Head of caudate nucleus (tissue), 42 donors: ENCODE results near the gene NENF.
"Not testable (repeated sequence)": the region's sequence is repeated elsewhere in the genome, so short reads cannot be mapped to it uniquely, and the experiment has no call there.

Source experiments
- DNase-seq, 42 donors: peaks; one replicate each; pipeline versions ENCODE4 v3.0.0 to v3.0.0-alpha.2; 2020 to 2021; ENCODE audit warnings: mixed read lengths in 7 of 42
- intact Hi-C: fragments of 100-400 bp; cut with DNase I; formaldehyde crosslinking; loops from one replicate; pipeline ENCODE4 v1.15.0; 2022

NENF gene

DNA sequence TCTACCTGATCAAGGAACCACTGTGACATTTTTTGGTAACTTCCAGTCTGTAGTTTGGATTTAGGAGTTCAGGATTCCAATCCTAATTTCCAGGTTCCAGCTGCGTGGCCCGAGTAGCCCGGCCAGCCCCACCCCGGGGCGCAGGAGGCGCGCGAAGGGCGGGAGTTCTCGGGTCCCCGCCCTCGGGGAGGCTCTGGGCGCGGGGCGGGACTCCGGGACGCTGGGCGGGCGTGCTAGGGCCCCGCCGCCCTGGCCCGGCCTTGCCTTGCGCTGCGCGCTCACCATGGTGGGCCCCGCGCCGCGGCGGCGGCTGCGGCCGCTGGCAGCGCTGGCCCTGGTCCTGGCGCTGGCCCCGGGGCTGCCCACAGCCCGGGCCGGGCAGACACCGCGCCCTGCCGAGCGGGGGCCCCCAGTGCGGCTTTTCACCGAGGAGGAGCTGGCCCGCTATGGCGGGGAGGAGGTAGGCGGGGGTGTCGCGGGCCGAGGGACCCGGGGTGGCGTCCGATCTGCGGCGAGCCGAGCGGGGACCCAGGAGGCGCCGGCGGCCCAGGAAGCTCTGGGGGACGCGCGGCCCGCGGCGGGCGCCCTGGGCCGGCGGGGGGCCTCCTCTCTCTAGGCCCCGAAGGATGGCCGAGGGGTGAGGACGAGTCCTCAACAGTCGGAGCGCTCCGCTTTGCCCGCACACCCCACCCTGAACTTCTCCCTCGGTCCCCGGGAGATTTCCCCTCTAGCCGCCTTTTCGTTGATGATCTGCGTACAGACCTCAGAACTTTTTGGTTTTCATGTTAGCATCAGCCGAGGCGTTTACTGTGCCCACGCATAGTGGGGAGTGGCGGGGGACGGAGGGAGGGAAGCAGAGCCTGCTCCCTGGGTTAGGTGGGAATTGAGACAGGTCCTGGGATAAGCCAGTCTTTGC, at the start of gene NENF:
Gene NENF (plus strand): TSS at position 260 of the 916 bp plus-strand sequence. CDS start 24 bp downstream, at position 284.
- intact Hi-C loops, result loop anchor here (2.0 to 5.0 kb wide), 2 partner anchors 18 to 66 kb away; partner anchors contain the start of gene PACC1
- peak; percentile 53 to 94 (median 88) for DNase-seq

GRCh38 chr1:212386029-212386428, 46.7 kb upstream of the NENF start:
- DNase-seq, result no peak
- intact Hi-C loops, result no loop called here

DNA sequence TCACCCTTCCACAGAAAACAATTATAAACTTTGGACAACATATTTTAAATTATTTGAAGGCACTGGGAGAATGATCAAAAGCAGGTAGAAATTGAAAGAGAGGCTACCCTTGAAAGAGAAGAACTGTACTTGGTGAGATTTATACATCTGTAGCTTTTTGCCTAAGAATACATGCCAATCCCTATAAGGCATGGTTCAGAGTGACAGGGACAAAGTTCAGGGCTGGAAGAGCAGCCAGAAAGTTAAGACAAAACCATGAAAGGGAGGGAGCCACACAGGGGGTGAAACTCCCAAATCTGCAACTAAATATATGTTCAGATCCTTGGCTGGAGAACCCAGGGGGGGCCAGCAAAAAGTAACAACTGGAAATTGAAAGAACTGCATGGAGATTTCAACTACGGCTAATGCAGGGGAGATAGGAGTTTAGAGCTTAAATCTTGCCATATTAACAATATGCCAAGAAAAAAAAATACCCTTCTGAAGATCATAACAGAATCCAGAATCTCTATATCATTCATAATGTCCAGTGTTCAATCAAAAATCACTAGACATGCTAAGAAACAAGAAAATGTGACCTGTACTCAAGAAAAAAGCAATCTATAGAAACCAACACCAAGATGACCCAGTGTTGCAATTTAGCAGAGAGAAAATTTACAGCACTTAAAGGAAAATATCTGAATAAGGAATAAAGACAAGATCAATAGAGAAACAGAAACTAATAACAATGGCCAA, 43.6 kb upstream of the NENF start:
- intact Hi-C loops, result no loop called here
- DNase-seq, result no peak

- DNase-seq, intact Hi-C loops: not testable (repeated sequence)
Observed at GRCh38 chr1:212395678-212396437, 36.9 kb upstream of the NENF start.

DNA sequence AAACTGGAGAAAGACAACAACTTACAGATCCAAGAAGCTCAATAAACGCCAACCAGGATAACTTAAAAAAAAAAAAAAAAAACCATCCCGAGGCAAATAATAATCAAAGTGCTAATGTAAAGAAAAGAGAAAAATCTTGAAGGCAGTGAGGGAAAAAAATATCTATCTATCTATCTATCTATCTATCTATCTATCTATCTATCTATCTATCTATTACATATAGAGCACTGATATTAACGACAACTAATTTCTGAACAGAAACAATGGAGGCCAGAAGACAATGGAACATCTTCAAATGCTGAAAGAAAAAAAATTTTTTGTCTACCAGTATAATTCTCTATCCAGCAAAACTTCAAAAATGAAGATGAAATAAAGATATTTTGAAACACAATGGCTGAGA, 36.1 kb upstream of the NENF start:
- DNase-seq, result no peak
- intact Hi-C loops, result no loop called here

- intact Hi-C loops, result no loop called here
- DNase-seq, result no peak
Observed at GRCh38 chr1:212397171-212397570, 35.5 kb upstream of the NENF start.

DNA sequence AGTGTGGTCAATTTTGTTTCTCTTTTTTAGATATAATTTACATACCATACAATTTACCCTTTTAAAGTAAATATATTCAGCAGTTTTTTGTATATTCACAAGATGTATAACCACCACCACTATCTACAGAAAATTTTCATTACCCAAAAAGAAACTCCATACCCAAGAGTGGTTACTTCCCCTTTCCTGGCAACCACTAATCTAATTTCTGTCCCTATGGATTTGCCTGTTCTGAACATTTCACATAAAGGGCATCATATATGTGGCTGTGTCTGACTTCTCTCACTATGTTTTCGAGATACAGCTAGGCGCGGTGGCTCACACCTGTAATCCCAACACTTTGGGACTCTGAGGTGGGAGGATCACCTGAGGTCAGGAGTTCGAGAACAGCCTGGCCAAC, 31.7 kb upstream of the NENF start:
- intact Hi-C loops, result no loop called here
- DNase-seq, result no peak

- intact Hi-C loops, result no loop called here
- DNase-seq, result no peak
Observed at GRCh38 chr1:212401838-212402582, 30.7 kb upstream of the NENF start.

DNA sequence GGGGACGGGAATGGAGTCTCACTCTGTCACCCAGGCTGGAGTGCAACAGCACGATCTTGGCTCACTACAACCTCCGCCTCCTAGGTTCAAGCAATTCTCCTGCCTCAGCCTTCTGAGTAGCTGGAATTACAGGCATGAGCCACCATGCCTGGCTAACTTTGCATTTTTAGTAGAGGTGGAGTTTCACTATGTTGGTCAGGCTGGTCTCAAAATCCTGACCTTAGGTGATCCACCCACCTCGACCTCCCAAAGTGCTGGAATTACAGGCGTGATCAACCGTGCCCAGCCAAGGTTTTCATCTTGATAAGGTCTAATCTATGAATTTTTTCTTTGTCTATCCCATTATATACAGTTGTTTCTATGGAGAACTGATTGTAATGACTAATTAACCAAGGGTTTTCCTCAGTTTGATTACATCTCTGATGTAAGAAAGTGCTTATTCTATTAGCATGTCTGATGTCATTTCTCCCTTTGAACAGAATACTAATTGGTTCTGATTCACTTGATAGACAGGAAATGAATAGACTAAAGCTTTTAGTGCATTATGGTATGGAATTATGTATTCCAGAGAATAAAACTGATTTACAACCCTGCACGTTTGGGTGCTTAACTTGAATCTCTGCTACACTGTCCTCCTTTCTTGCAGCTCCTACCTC, 29.9 kb upstream of the NENF start:
- intact Hi-C loops, result no loop called here
- DNase-seq, result no peak

DNA sequence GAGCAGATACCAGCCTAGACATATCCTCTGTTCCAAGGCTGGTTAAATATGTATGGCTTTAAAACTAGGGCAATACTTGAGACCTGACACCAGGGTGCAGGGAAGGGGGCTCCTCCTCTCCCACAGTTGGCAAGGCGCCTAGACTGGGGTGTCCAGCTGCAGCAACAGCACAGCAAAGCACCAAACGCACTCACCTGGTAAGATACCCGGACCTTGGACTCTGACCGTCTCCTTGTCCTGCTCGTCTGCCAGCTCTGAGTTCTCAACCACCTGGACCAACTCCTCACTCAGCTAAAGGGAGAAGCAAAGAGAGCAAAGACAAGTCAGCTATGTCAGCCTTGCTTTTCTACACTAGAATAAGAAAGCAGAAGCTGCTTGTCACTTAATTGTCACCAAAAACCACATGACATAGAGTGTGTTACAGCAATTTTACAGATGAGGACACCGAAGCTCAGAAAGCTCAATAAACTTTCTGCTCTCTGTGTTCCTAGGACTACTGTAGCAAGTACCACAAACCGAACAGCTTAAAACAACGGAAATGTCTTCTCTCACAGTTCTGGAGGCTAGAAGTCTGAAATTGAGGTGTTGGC, 22.4 kb upstream of the NENF start:
- no peak for DNase-seq
- intact Hi-C loops, result no loop called here

- DNase-seq, result no peak
- intact Hi-C loops, result no loop called here
Observed at GRCh38 chr1:212412374-212412773, 20.3 kb upstream of the NENF start.

- intact Hi-C loops, result loop anchor here (2.0 kb wide), 1 partner anchor 19 kb away; the partner anchor contains the start of gene NENF
- DNase-seq, result peak in 1 of 42 donors; percentile 38
Observed at GRCh38 chr1:212413902-212414327, 18.8 kb upstream of the NENF start.

DNA sequence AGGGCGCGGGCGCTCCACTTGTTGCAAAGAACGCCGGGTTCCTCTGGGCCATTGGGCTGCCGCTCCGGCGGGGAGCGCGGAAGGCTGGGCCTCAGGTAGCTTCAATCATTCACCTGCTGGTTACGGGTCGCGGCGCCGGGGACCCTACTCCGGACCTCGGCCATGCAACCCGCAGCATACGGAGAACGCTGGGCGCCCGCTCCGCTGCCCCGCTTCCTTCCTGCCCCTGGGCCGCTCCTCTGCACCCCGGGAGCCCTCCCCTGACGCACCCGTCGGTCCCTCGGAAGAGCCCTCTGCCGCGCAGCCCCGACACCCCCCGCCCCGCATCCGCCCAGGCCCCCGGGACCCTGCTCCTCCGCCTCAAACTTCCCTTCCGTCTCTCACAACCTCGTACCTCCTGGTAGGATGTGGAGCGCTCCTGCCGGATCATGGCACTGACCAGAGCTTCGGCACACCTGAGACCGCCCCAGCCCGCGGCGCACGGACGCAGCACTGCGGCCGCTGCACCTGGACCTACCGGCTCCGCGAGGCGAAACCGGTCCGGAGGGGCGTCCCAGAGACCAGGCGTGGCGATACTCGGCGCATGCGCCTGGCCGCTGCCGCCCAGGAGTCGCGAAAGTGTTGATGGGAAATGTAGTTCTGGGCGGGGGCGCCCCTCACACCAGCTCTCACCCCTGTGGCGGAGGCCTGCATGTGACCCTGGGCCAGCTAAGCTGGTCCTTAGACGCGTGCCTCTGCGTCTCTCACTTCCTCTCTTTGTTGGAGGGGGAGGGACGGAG, 18.2 kb upstream of the NENF start, which contains the start of gene PACC1:
Gene PACC1 (minus strand): TSS at position 559 of the 779 bp plus-strand sequence. CDS start 129 bp downstream, at position 430.
- peak; percentile 85 to 96 (median 92) for DNase-seq
- intact Hi-C loops, result loop anchor here (2.0 kb wide), 1 partner anchor 18 kb away; the partner anchor contains the start of gene NENF

- intact Hi-C loops, result loop anchor here (2.0 kb wide), 1 partner anchor 18 kb away; the partner anchor contains the start of gene NENF
- peak; percentile 26 to 92 (median 83) for DNase-seq
Observed at GRCh38 chr1:212415107-212415841, 17.4 kb upstream of the NENF start.

DNA sequence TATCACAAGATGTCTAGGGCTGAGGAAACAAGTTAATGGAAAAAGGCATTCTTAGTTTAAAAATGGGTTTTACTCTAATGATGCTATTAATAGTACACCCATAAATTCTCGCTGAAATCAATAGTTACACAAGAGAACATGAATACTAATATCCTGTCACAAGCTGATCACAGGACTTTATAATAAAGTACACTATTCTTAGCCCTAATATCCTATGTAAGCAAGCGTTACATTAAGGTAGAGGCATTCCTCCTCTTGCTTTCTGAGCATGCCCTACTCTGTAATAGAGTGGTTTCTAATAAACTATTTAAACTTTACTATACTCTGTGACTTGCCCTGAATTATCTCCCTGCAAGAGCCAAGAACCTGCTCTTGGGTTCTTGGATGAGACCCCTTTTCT, 11.6 kb upstream of the NENF start:
- DNase-seq, result no peak
- intact Hi-C loops, result no loop called here

DNA sequence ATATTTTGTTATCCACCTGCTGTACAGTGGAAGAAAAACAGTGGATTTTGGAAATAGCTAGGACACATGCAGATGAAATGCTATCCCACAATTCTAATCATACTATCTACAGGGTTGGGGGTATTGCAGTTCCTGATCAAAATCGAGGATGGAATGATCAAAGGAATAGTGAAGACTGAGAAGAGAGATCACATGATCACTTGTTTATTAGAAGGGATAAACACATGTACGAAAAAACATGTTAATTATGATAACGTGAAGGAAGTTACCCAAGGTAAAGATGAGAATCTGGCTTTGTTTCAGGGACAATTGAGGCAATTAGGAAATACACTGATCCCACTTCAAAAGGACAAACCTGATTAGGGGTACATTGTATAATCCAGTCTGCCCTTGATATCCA, 8.8 kb upstream of the NENF start:
- intact Hi-C loops, result no loop called here

More for the DNA sequence above, 8.8 kb upstream of the NENF start:
- no peak for DNase-seq
